GM12874 (cell line): ENCODE results near the gene MRPL48.

ENCODE experiments used
- TF ChIP-seq, protein P1 (sequence below): IDR thresholded peaks from 2 replicates; pipeline ENCODE4 v1.5.1; 2011; ENCODE audit warnings: low read depth, mild to moderate bottlenecking, control low read depth, low read length, moderate library complexity; ENCODE audit not compliant: insufficient read depth

Gene MRPL48

GRCh38 chr11:73783483-73784020 is 4.1 kb upstream of the MRPL48 start:
- TF ChIP-seq, protein P1, sequence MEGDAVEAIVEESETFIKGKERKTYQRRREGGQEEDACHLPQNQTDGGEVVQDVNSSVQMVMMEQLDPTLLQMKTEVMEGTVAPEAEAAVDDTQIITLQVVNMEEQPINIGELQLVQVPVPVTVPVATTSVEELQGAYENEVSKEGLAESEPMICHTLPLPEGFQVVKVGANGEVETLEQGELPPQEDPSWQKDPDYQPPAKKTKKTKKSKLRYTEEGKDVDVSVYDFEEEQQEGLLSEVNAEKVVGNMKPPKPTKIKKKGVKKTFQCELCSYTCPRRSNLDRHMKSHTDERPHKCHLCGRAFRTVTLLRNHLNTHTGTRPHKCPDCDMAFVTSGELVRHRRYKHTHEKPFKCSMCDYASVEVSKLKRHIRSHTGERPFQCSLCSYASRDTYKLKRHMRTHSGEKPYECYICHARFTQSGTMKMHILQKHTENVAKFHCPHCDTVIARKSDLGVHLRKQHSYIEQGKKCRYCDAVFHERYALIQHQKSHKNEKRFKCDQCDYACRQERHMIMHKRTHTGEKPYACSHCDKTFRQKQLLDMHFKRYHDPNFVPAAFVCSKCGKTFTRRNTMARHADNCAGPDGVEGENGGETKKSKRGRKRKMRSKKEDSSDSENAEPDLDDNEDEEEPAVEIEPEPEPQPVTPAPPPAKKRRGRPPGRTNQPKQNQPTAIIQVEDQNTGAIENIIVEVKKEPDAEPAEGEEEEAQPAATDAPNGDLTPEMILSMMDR: no peak

- TF ChIP-seq, protein P1: no peak
These were observed 3.5 kb upstream of the MRPL48 start for GRCh38 chr11:73784080-73784634.

GRCh38 chr11:73784734-73785133 is 2.9 kb upstream of the MRPL48 start:
- TF ChIP-seq, protein P1: no peak

GRCh38 chr11:73787051-73787642 is 527 bp upstream of the MRPL48 start:
- TF ChIP-seq, protein P1: no peak

DNA sequence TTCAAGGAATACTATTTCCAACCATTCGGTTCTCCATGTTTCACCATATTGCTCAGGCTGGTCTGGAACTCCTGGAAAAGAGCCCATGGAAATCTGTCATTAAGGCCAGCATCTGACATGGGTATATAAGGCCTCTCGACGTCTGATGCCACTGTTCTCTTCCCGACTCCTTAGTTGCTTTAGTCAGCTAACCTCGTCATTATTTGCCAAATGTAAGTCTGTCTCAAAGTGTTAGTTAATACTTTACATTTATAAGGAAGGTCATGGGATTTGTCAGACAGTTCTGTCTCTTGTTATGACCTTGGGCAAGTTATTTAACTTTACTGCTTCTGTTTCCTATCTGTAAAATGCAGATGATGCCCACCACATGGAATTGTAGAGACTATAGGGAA is 1.6 kb downstream of the MRPL48 start:
- TF ChIP-seq, protein P1: no peak

DNA sequence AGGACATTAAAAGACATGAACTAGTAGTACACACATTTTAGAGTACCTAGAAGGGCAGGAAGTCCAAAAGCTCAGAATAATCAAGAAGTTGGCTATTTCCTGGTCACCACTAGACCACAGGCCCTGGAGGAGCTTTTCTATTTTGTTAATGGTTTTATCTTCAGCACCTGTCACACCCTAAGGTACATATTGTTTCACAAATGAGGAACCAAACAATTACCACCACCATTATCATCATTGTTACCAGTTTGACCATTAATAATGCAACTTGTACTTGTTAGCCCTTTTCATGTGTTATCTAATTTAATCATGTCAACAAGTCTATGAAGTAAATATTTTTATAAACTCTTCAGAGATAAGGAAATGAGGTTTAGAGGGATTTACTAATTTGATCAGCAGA is 4.9 kb downstream of the MRPL48 start:
- TF ChIP-seq, protein P1: no peak

- TF ChIP-seq, protein P1: no peak
These were observed 8.4 kb downstream of the MRPL48 start for GRCh38 chr11:73795925-73796632.
